Psoas muscle (tissue), 8 donors: Measurements from ENCODE around the gene CFAP99. TPM values are rescaled to one million over a fixed set of nuclear protein-coding genes. Genes with fewer than 3 reads are reported as not detected.

Experiments
- ATAC-seq, 4 donors: fragments of 200-7000 bp; cut with Tn5 transposase; one replicate each; pipeline ENCODE4 v1.9.1; 2020; ENCODE audit warnings: moderate library complexity in 3 of 4, mild to moderate bottlenecking in 2 of 4
- DNase-seq, 2 donors: peaks; one replicate each; pipeline ENCODE4 v3.0.0-alpha.2; 2020
- H3K27ac ChIP-seq: fragments of 200-600 bp; one replicate; pipeline ENCODE4 v1.8.0; 2022
- H3K27me3 ChIP-seq, 3 donors: fragments of 200-600 bp in 1 of 3; one replicate each; pipeline versions ENCODE4 v1.6.1 to v1.8.0; 2013 to 2022; ENCODE audit warnings: low read length in 2 of 3, mild to moderate bottlenecking in 2 of 3, moderate library complexity in 1 of 3; ENCODE audit not compliant: insufficient read depth in 3 of 3
- H3K36me3 ChIP-seq, 2 donors: fragments of 200-600 bp in 1 of 2; one replicate each; pipeline versions ENCODE4 v1.6.1 to v1.8.0; 2013 to 2022; ENCODE audit warnings: low read depth in 1 of 2, mild to moderate bottlenecking in 1 of 2, moderate library complexity in 1 of 2; ENCODE audit not compliant: insufficient read depth in 1 of 2
- H3K4me1 ChIP-seq: fragments of 200-600 bp; one replicate; pipeline ENCODE4 v1.8.0; 2022
- H3K4me3 ChIP-seq: fragments of 200-600 bp; one replicate; pipeline ENCODE4 v1.8.0; 2022; ENCODE audit warnings: mild to moderate bottlenecking
- H3K9me3 ChIP-seq: fragments of 200-600 bp; one replicate; pipeline ENCODE4 v1.8.0; 2022
- CTCF ChIP-seq: fragments of 200-600 bp; IDR thresholded peaks from one replicate; pipeline ENCODE4 v1.8.0; 2022; ENCODE audit warnings: antibody characterized with exemption
- WGBS, 3 donors: extraction: QIAGEN DNeasy Blood & Tissue Kit; methylation state at CpG; one replicate each; pipeline versions ENCODE4 v1.1.6 to v1.1.7; 2013; 5-methylcytosine and 5-hydroxymethylcytosine counted together
- intact Hi-C, 2 donors: fragments of 100-400 bp; cut with DNase I; formaldehyde crosslinking; loops; one replicate each; pipeline versions ENCODE4 v1.11.0 to v1.14.2; 2022
- polyA plus RNA-seq, 3 donors: library from polyadenylated mRNA; stranded (reverse); fragments of 200-250 nt; gene quantifications; one replicate each; pipeline ENCODE4 v1.2.3, GENCODE V29; 2013
- total RNA-seq, 4 donors: library from RNA; stranded (reverse); fragmentation: NEBNext Ultra II Directional in 2 of 4; extraction: Animal tissue kit (Norgen Biotek cat#: 25700) in 2 of 4; gene quantifications; one replicate each; pipeline versions ENCODE4 v1.2.1 to v1.2.4, GENCODE V29; 2021 to 2023
- donor health status: healthy with polysubstance abuse.
- donor health status: DM: no; HTN: no; CAD: no; lungs with moderate emphysema.
- donor health status: Bipolar disorder and iron deficiency.
- donor health status: healthy.
- donor health status: DM: yes; HTN: yes; CAD: no.
- donor health status: DM: no; HTN: no; CAD: no.
- donor health status: DM: no; HTN: no; CAD: no.
- donor health status: DM: yes; HTN: yes; CAD: no.

The CFAP99 gene
- total and polyA plus RNA-seq, 7 donors: 0.03 TPM; not detected in 5

- intact Hi-C loops: loop anchor here (5.0 to 10.0 kb wide), 2 partner anchors 66 to 69 kb away; partner anchors contain the start of gene FAM193A (in 2 of the 2)
Observed at GRCh38 chr4:2468456-2469191, 49.9 kb downstream of the CFAP99 start, which contains the start of gene RNF4. TSS of gene RNF4 (plus strand) at chr4:2469106. CDS start at chr4:2490494, 21,388 bp downstream.

GRCh38 chr4:2469192-2469984, 50.6 kb downstream of the CFAP99 start:
- Histone ChIP-seq H3K4me1 (peaks cover 28% of the 10 kb centered on the region), H3K9me3 (no peaks in the 10 kb centered on the region), H3K36me3 (peaks cover 5 to 19% of the 10 kb centered on the region in 2 donors), H3K27ac (peak overlapping the region; percentile 95), H3K27me3 (no peaks in the 10 kb centered on the region), H3K4me3 (peak overlapping the region; percentile 95)
- no peak for TF ChIP-seq CTCF
- peak; percentile 46 to 63 (median 48) for ATAC-seq
- intact Hi-C loops: loop anchor here (5.0 to 10.0 kb wide), 2 partner anchors 65 to 68 kb away; partner anchors contain the start of gene FAM193A (in 2 of the 2)
- peak; percentile 43 to 68 for DNase-seq
- WGBS, 3 donors: 0 to 1% (median 0%) methylated on average over 74 to 78 of the region's 78 CpGs

More at GRCh38 chr4:2468456-2469191, 49.9 kb downstream of the CFAP99 start, which contains the start of gene RNF4:
- Histone ChIP-seq H3K27me3 (no peaks in the 10 kb centered on the region), H3K36me3 (peaks cover 5 to 19% of the 10 kb centered on the region in 2 donors), H3K4me1 (peaks cover 28% of the 10 kb centered on the region), H3K9me3 (no peaks in the 10 kb centered on the region), H3K27ac (peak within 1 kb of the TSS; percentile 95), H3K4me3 (peak within 1 kb of the TSS; percentile 95)
- peak; percentile 97 to 98 for DNase-seq
- TF ChIP-seq CTCF: no peak
- peak; percentile 92 to 97 (median 94) for ATAC-seq
- 0 to 1% (median 0%) methylated on average over 72 to 74 of the region's 74 CpGs for WGBS, 3 donors

GRCh38 chr4:2470791-2471190, 52.0 kb downstream of the CFAP99 start:
- H3K9me3 ChIP-seq: no peaks in the 10 kb centered on the region
- no peak for ATAC-seq
- WGBS, 3 donors: 82 to 87% (median 85%) methylated on average over 7 of the region's 7 CpGs
- peaks cover 33% of the 10 kb centered on the region for H3K4me1 ChIP-seq
- no peaks in the 10 kb centered on the region for H3K27me3 ChIP-seq
- peak overlapping the region; percentile 95 for H3K4me3 ChIP-seq
- TF ChIP-seq CTCF: no peak
- peaks cover 5 to 19% of the 10 kb centered on the region in 2 donors for H3K36me3 ChIP-seq
- DNase-seq: no peak
- no peak overlapping the region for H3K27ac ChIP-seq
- intact Hi-C loops: no loop called here

- H3K27me3 ChIP-seq: no peaks in the 10 kb centered on the region
- ATAC-seq (no peak), DNase-seq (no peak)
- peaks cover 5 to 19% of the 10 kb centered on the region in 2 donors for H3K36me3 ChIP-seq
- 95 to 98% (median 97%) methylated on average over 4 of the region's 4 CpGs for WGBS, 3 donors
- H3K4me1 ChIP-seq: peaks cover 32% of the 10 kb centered on the region
- no peak overlapping the region for H3K4me3 ChIP-seq
- intact Hi-C loops: no loop called here
- no peaks in the 10 kb centered on the region for H3K9me3 ChIP-seq
- no peak for TF ChIP-seq CTCF
- H3K27ac ChIP-seq: no peak overlapping the region
Observed at GRCh38 chr4:2472187-2472586, 53.4 kb downstream of the CFAP99 start.
